Type B pancreatic cell (in vitro differentiated cells): Measurements from ENCODE around the gene PDE6A. TPM values are rescaled to one million over a fixed set of nuclear protein-coding genes. Genes with fewer than 3 reads are reported as not detected.

Source experiments
- DNase-seq: peaks from one replicate; pipeline ENCODE4 v3.0.0; 2021; ENCODE audit warnings: mixed read lengths; ENCODE audit not compliant: unreplicated experiment; ENCODE audit errors: extremely low spot score
- H3K27ac Mint-ChIP-seq: 2 replicates; pipeline ENCODE4 v1.8.0; 2021; ENCODE audit warnings: mild to moderate bottlenecking, mixed read lengths
- H3K27me3 Mint-ChIP-seq: 2 replicates; pipeline ENCODE4 v1.8.0; 2021; ENCODE audit warnings: mixed read lengths
- H3K36me3 Mint-ChIP-seq: 2 replicates; pipeline ENCODE4 v1.8.0; 2021; ENCODE audit warnings: mixed read lengths
- H3K4me1 Mint-ChIP-seq: one replicate; pipeline ENCODE4 v1.8.0; 2021; ENCODE audit warnings: mixed read lengths; ENCODE audit not compliant: unreplicated experiment
- H3K4me3 Mint-ChIP-seq: 2 replicates; pipeline ENCODE4 v1.8.0; 2021; ENCODE audit warnings: mild to moderate bottlenecking, mixed read lengths
- H3K9me3 Mint-ChIP-seq: 2 replicates; pipeline ENCODE4 v1.8.0; 2021; ENCODE audit warnings: mixed read lengths
- total RNA-seq: library from RNA; stranded (reverse); gene quantifications from 2 replicates; pipeline ENCODE4 v1.2.1, GENCODE V29; 2021; ENCODE audit warnings: low replicate concordance
- TF ChIP-seq, protein P1 (sequence below): fragments of 200-600 bp; sonication (generic); conservative IDR thresholded peaks from 2 replicates; pipeline ENCODE4 v1.5.0; 2021; ENCODE audit warnings: antibody characterized with exemption, mild to moderate bottlenecking

Gene PDE6A
- total RNA-seq, 1 donor from 2014 or later, result not detected

DNA sequence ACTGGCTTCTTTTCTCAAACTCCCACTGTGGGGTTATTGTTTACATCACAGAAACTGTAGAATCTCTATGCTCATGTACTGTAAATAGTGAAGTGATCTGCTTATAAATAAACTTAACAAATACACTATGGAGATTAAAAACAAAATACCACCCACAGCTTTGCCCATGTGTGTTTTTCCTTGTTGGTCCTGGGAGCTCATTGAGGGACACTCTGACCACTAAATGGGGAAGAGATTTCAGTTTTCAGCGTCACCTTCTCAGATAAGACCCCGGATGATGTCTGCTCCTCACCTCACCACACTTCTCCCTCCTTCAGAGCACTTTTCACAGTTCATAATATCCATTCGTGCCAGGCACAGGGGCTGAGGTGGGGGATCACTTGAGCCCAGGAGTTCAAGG, 89.7 kb downstream of the PDE6A start:
- Mint-ChIP-seq H3K9me3 (no peaks in the 10 kb centered on the region), H3K4me1 (peaks cover 6% of the 10 kb centered on the region), H3K36me3 (no peaks in the 10 kb centered on the region), H3K27ac (no peak overlapping the region), H3K4me3 (no peak overlapping the region), H3K27me3 (no peaks in the 10 kb centered on the region)
- TF ChIP-seq, protein P1, sequence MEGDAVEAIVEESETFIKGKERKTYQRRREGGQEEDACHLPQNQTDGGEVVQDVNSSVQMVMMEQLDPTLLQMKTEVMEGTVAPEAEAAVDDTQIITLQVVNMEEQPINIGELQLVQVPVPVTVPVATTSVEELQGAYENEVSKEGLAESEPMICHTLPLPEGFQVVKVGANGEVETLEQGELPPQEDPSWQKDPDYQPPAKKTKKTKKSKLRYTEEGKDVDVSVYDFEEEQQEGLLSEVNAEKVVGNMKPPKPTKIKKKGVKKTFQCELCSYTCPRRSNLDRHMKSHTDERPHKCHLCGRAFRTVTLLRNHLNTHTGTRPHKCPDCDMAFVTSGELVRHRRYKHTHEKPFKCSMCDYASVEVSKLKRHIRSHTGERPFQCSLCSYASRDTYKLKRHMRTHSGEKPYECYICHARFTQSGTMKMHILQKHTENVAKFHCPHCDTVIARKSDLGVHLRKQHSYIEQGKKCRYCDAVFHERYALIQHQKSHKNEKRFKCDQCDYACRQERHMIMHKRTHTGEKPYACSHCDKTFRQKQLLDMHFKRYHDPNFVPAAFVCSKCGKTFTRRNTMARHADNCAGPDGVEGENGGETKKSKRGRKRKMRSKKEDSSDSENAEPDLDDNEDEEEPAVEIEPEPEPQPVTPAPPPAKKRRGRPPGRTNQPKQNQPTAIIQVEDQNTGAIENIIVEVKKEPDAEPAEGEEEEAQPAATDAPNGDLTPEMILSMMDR, result no peak
- DNase-seq, result no peak

DNA sequence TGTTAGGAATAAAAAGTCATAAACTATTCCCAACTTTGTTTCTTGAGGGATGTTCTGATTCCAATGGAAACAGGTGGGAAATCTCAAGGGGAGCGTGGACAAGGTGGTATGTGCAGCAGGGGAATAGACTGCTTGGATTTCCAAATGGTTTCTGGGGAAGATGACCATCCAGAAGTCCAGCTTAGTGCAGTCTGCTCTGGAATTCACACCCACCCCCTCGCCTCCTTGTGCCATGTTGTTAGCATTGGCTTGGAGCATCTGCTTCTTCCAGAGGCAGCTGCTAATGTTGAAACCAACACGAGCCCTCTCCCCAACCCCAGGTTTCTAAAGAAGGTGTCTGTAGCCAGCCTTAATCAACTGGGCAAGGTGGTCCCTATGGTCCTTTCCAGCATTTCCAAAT, 90.9 kb downstream of the PDE6A start:
- H3K27ac Mint-ChIP-seq, result no peak overlapping the region
- TF ChIP-seq, protein P1, result no peak
- no peaks in the 10 kb centered on the region for H3K9me3 Mint-ChIP-seq
- no peak overlapping the region for H3K4me3 Mint-ChIP-seq
- no peaks in the 10 kb centered on the region for H3K27me3 Mint-ChIP-seq
- H3K36me3 Mint-ChIP-seq, result no peaks in the 10 kb centered on the region
- peaks cover 11% of the 10 kb centered on the region for H3K4me1 Mint-ChIP-seq
- no peak for DNase-seq

DNA sequence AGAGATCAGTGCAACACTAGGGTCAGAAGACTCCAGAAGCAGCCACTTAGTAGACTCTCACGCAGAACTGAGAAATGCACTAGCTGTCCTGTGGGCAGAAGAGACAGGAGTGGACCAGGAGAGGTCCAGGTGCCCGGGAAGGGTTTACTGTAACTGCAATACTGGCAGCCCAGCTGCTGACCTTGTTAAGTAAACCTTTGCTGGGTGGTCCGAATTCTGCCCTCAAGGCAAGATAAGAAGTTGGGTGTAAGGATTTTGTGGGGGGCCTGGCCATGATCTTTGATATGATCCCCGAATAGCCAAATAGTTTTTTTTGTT, 91.3 kb downstream of the PDE6A start:
- H3K36me3 Mint-ChIP-seq, result no peaks in the 10 kb centered on the region
- H3K4me1 Mint-ChIP-seq, result peaks cover 11% of the 10 kb centered on the region
- TF ChIP-seq, protein P1, result peak; percentile 30
- no peak for DNase-seq
- H3K4me3 Mint-ChIP-seq, result no peak overlapping the region
- H3K27me3 Mint-ChIP-seq, result no peaks in the 10 kb centered on the region
- no peaks in the 10 kb centered on the region for H3K9me3 Mint-ChIP-seq
- H3K27ac Mint-ChIP-seq, result no peak overlapping the region

DNA sequence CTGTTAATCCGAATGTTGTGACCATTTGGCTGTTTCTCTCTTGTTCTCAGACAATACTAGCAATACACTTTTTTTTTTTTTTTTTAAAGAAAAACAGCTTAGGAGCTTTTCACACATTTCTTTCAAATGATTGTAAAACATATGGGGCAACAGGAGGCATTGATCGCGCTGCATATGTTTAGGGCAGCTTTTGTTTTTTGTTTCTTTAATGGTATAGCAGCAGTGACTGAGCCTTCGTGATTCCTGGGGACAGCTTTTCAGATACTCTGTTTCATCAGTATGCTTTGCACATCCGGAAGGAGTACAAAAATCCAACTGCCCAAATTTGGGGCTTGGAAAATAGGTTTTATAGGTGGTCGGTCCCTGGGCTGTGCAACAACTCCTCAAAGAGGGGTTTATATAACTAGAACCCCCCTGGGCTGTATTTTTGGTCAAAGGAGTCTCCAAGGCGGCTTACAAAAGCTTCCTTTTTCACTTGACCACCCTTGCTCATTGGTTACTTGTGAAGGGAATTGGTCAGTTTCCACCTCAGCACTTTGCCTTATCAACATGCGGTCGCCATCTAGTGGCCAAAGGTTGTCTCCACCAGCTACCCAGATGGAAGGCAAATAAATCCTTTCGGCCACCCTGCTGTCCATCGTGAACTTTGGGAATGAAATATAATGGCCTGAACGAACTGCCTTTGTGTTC, 91.8 kb downstream of the PDE6A start:
- Mint-ChIP-seq H3K4me3 (no peak overlapping the region), H3K4me1 (peaks cover 11% of the 10 kb centered on the region), H3K36me3 (no peaks in the 10 kb centered on the region), H3K27ac (no peak overlapping the region), H3K9me3 (no peaks in the 10 kb centered on the region), H3K27me3 (no peaks in the 10 kb centered on the region)
- DNase-seq, result no peak
- TF ChIP-seq, protein P1, result peak; percentile 93

DNA sequence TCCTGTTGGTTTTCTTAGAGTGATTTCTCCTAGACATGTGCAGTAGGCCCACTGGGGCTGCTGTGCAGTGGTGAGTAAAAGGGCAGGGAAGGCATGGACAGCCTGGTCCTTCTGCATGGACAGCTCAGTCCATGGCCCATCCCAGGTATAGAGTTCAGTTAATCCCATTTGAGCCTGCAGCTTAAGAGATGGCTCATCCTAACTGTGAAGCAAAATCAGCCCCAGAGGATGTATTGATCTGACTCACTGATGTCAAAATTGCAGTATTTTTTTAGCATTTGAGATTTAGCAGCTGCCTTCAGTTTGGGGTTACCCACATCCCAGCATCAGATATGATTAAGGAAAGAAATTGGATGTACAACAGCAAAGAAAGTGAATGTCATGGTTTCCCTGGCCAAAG, 93.4 kb downstream of the PDE6A start:
- no peak for DNase-seq
- TF ChIP-seq, protein P1, result no peak
- Mint-ChIP-seq H3K4me3 (no peak overlapping the region), H3K27me3 (no peaks in the 10 kb centered on the region), H3K4me1 (peaks cover 11% of the 10 kb centered on the region), H3K27ac (no peak overlapping the region), H3K9me3 (no peaks in the 10 kb centered on the region), H3K36me3 (peaks cover 6% of the 10 kb centered on the region)
